ELR (cell line): ENCODE data around the gene KCNQ5.
"Not testable (repeated sequence)": the region's sequence is repeated elsewhere in the genome, so short reads cannot be mapped to it uniquely, and the experiment has no call there.

Experiments used
- DNase-seq: peaks from one replicate; pipeline ENCODE4 v3.0.0-alpha.2; 2015; ENCODE audit warnings: low read depth

The KCNQ5 gene

GRCh38 chr6:73180076-73180738, 558.3 kb downstream of the KCNQ5 start:
- DNase-seq = peak; percentile 77

GRCh38 chr6:73180763-73181619, 559.1 kb downstream of the KCNQ5 start:
- DNase-seq = peak; percentile 85

- DNase-seq = no peak
Observed at GRCh38 chr6:73182021-73182607, 560.2 kb downstream of the KCNQ5 start.

DNA sequence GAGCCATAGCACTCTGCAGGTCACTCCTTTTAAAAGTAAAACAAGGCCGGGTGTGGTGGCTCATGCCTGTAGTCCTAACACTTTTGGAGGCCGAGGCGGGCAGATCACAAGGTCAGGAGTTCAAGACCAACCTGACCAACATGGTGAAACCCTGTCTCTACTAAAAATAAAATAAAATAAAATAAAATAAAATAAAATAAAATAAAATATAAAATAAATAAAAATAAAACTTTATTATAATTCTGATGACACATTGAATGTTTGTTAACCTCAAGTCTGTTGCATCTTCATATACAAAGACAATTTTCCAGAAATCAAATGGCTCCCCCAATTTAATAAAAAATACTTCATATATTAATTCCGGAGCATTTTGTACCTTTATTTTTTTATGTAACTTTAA, 571.4 kb downstream of the KCNQ5 start:
- not testable (repeated sequence) for DNase-seq

DNA sequence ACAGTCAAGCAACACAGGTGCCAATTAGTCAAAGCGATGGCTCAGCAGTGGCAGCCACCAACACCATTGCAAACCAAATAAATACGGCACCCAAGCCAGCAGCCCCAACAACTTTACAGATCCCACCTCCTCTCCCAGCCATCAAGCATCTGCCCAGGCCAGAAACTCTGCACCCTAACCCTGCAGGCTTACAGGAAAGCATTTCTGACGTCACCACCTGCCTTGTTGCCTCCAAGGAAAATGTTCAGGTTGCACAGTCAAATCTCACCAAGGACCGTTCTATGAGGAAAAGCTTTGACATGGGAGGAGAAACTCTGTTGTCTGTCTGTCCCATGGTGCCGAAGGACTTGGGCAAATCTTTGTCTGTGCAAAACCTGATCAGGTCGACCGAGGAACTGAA, 572.9 kb downstream of the KCNQ5 start:
- no peak for DNase-seq

DNA sequence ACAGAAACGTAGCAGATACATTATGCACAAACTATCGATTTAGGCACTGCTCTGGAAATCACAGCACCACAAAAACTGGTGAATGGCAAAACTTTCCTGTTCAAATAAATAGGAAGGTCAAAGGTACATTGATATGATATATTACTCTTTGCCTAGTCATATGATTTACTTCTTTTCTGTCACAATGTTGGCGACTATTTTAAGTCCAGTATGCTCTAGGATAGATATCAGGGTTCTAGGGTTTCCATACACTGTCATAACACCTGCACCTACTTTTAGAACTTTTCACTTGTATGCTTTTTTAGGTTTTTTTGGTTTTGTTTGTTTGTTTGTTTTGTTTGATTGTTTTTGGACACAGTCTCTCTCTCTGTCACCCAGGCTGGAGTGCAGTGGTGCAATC, 578.4 kb downstream of the KCNQ5 start:
- no peak for DNase-seq

DNA sequence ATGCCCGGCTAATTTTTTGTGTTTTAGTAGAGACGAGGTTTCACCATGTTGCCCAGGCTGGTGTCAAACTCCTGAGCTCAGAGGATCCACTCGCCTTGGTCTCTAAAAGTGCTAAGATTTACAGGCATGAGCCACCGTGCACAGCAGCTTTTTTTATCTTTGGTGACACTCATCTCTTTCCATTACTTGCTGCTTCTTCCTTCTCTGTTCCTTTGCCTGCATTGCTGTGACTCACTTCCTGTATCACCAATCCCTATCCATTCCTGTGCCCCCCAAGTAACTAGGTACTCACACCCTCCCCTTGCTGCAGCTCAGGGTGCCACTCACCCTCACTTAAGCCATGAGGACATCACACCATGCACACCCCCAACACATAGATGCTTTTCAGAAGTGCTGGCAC, 578.9 kb downstream of the KCNQ5 start:
- peak; percentile 55 for DNase-seq

- DNase-seq = peak; percentile 17
Observed at GRCh38 chr6:73203098-73203497, 581.2 kb downstream of the KCNQ5 start.

DNA sequence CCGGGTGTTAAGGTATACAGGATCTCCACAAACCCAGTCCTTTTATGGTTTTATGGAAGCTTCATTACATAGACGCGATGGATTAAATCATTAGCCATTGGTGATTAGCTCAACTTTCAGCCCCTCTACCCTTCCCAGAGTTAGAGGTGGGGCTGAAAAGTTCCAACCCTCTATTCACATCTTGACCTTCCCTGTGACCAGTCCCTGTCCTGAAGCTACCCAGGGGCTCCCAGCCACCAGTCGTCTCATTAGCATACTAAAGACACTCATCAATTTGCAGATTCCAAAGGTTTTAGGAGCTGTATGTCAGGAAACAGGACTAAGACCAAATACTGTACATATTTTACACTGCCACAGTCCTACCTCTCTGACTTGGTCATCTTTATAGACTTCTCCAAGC, 582.4 kb downstream of the KCNQ5 start:
- no peak for DNase-seq

DNA sequence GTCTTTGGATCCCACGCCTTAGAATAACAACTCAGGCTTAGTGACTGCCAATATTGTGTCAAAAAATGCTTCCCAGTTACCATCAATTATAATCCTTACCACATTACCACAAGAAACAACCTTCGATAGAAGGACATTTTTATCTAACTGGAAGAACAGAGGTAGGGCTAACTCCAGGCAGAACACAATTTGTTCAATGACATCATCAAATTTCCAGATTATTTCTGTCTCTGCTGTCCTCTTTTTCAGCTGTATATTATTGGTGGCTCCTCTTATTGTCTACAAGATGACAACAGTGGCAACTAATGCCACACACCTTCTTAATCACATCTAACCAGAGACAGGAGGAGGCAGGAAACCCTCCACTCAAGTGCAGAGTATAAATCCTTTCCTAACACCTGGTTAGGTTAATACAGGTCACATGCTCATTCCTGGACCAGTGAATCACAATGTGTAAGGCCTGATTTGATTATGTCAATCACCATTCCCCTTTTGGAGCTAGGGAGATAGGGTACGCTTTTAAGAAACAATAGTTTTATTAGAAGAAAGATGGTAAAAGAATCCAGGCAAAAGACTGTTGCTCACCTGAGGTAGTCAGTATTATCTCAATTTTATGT, 585.5 kb downstream of the KCNQ5 start:
- DNase-seq = no peak

DNA sequence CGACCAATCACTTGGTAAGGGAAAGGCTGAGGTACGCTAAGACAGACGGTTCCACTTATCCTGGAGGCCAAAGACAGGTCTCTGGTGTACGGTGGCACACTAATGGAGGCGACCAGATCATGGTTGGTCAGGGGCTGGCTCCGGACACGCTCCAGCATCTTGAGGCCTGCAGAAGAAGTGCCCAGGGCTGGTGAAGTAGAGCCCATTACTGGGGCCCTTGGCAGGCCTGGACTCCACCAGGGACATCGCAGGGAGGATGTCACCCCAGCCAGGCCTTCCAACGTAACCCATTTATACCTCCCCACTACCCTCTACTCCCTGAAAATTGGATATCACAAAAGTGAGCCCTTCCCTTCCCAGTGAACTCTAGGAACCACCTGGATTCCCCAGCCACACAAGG, 587.3 kb downstream of the KCNQ5 start:
- DNase-seq = no peak

DNA sequence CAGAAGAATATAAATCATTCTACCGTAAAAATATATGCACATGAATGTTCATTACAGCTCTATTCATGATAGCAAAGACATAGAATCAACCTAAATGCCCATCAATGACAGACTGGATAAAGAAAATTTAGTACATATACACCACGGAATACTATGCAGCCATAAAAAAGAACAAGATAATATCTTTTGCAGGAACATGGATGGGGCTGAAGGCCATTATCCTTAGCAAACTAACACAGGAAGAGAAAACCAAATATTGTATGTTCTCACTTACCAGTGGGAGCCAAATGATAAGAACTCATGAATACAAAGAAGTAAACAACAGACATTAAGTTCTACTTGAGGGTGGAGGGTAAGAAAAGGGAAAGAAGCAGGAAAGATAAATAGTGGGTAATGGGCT, 595.0 kb downstream of the KCNQ5 start:
- DNase-seq = no peak

DNA sequence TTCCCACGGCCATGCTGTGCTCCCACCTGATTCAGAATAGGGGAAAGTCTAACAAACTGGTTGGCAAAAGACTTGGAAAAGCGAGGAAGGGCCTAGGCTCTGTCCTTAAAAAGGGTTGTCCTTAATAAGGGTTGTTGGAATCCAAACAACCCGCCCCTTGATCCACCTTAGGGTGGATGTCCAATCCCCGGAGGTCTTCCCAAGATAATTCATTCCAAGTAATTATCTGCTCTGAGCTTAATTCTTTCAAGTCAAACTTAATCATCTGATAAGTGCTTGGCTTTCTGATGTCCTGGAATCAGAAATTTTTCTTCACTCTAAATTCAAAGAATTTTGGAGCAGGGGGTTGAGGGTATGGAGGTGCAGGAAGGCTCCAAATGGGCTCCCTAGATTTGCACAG, 603.5 kb downstream of the KCNQ5 start, which contains the start of gene KHDC1L:
TSS of gene KHDC1L (minus strand) at position 101 of the 400 bp plus-strand sequence. CDS start at position 13, 88 bp downstream.
- no peak for DNase-seq

GRCh38 chr6:73227606-73228255, 605.9 kb downstream of the KCNQ5 start:
- DNase-seq = no peak

DNA sequence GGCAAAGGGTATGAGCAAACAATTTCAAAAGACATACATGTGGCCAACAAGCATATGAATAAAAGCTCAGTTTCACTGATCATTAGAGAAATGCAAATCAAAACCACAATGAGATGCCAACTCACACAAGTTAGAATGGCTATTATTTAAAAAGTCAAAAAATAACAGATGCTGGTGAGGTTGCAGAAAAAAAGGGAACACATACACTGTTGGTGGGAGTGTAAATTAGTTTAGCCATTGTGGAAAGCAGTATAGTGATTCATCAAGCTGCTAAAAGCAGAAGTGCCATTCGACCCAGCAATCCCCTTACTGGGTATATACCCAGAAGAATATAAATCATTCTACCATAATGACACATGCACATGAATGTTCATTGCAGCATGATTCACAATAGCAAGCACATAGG, 610.1 kb downstream of the KCNQ5 start:
- peak; percentile 53 for DNase-seq

GRCh38 chr6:73233048-73233447, 611.2 kb downstream of the KCNQ5 start:
- no peak for DNase-seq

DNA sequence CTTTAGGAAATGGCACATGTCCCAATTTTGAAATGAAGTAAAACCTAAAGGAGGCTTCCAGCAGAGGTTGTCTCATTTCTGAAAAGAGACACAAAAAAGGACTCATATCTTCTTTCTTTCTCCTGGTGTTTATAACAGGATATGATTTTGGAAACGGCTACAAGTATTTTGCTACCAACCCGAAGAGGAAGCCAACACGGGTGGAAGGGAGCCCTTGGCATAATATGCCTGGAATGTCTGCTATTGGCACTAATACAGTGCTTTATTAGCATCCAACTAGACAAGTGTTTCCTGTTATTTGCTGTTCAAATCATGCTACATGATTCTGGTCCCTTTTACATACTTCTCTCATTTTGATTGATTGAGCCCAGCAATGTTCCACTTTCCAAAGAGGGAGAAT, 612.1 kb downstream of the KCNQ5 start:
- DNase-seq = peak; percentile 36

GRCh38 chr6:73234733-73235132, 612.9 kb downstream of the KCNQ5 start:
- DNase-seq = peak; percentile 92

DNA sequence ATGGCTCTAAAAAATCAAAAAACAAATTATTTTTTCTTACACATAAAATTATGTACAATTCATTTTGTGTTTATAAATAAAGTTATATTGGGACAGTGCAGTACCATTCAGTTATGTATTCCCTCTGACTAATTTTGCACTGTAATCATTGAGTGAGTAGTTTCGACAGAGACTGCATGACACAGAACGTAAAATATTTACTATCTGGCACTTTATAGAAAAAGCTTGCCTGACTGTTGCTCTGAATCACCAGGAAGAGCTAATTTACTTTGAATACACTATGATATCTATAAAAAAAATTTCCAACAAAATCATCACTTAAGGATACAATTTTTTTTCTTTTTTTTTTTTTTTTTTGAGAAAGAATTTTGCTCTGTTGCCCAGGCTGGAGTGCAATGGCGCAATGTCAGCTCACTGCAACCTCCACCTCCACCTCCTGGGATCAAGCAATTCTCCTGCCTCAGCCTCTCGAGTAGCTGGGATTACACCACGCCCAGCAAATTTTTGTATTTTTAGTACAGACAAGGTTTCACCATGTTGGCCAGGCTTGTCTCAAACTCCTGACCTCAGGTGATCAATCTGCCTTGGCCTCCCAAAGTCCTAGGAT, 614.4 kb downstream of the KCNQ5 start:
- DNase-seq = peak; percentile 97

GRCh38 chr6:73240730-73241129, 618.9 kb downstream of the KCNQ5 start:
- no peak for DNase-seq

- DNase-seq = no peak
Observed at GRCh38 chr6:73242001-73242400, 620.1 kb downstream of the KCNQ5 start.
